RPMI8226 (cell line): Measurements from ENCODE around the gene CC2D2B.
"Not testable (repeated sequence)": the region's sequence is repeated elsewhere in the genome, so short reads cannot be mapped to it uniquely, and the experiment has no call there.

Experiments used
- DNase-seq: peaks from one replicate; pipeline ENCODE4 v3.0.0-alpha.2; 2015

Gene CC2D2B

GRCh38 chr10:96034625-96035024 is 126.8 kb downstream of the CC2D2B start:
- no peak for DNase-seq

- no peak for DNase-seq
Measured at GRCh38 chr10:96038476-96039387, 131.0 kb downstream of the CC2D2B start.

GRCh38 chr10:96041146-96041545 is 133.4 kb downstream of the CC2D2B start:
- DNase-seq, result no peak

GRCh38 chr10:96043033-96043892 is 135.5 kb downstream of the CC2D2B start, which contains the start of gene CCNJ:
Gene CCNJ (plus strand): TSS chr10:96043583. CDS start chr10:96044394, 811 bp downstream.
- DNase-seq, result peak; percentile 77

- peak; percentile 18 for DNase-seq
Measured at GRCh38 chr10:96043893-96044715, 136.3 kb downstream of the CC2D2B start.

- no peak for DNase-seq
Measured at GRCh38 chr10:96044736-96045135, 137.0 kb downstream of the CC2D2B start.

GRCh38 chr10:96046546-96046945 is 138.8 kb downstream of the CC2D2B start:
- no peak for DNase-seq

GRCh38 chr10:96047004-96047649 is 139.4 kb downstream of the CC2D2B start:
- DNase-seq, result no peak

GRCh38 chr10:96047925-96048324 is 140.2 kb downstream of the CC2D2B start:
- DNase-seq, result not testable (repeated sequence)

- no peak for DNase-seq
Measured at GRCh38 chr10:96049340-96049739, 141.6 kb downstream of the CC2D2B start.

- no peak for DNase-seq
Measured at GRCh38 chr10:96053985-96054384, 146.2 kb downstream of the CC2D2B start.

GRCh38 chr10:96056787-96057186 is 149.0 kb downstream of the CC2D2B start:
- no peak for DNase-seq

- no peak for DNase-seq
Measured at GRCh38 chr10:96061232-96061631, 153.5 kb downstream of the CC2D2B start.

- no peak for DNase-seq
Measured at GRCh38 chr10:96072674-96073073, 164.9 kb downstream of the CC2D2B start.

GRCh38 chr10:96073722-96074121 is 165.9 kb downstream of the CC2D2B start:
- DNase-seq, result no peak

- no peak for DNase-seq
Measured at GRCh38 chr10:96074776-96075175, 167.0 kb downstream of the CC2D2B start.

GRCh38 chr10:96075977-96076376 is 168.2 kb downstream of the CC2D2B start:
- no peak for DNase-seq

- no peak for DNase-seq
Measured at GRCh38 chr10:96077156-96077555, 169.4 kb downstream of the CC2D2B start.

GRCh38 chr10:96082153-96082552 is 174.4 kb downstream of the CC2D2B start:
- no peak for DNase-seq
